Brain microvascular endothelial cell (primary cell): Measurements from ENCODE around the gene ANKDD1A.

Experiments used
- DNase-seq: peaks from one replicate; pipeline ENCODE4 v3.0.0-alpha.2; 2020
- H3K27ac ChIP-seq: fragments of 250-450 bp; sonication (Bioruptor Pico); 2 replicates; pipeline ENCODE4 v1.5.1; 2020; ENCODE audit warnings: mild to moderate bottlenecking, moderate library complexity
- H3K27me3 ChIP-seq: fragments of 250-450 bp; sonication (Bioruptor Pico); replicated peaks from 2 replicates; pipeline ENCODE4 v1.5.1; 2020; ENCODE audit warnings: mild to moderate bottlenecking
- H3K36me3 ChIP-seq: fragments of 250-450 bp; sonication (Bioruptor Pico); replicated peaks from 2 replicates; pipeline ENCODE4 v1.5.1; 2020; ENCODE audit warnings: mild to moderate bottlenecking
- H3K4me3 ChIP-seq: 2 replicates; pipeline ENCODE4 v1.5.1; 2011; ENCODE audit warnings: low read depth, mild to moderate bottlenecking, control low read depth, low read length, moderate library complexity
- in situ Hi-C: cut with HindIII; loops from 2 replicates; pipeline ENCODE4 v1.10.0; 2017; ENCODE audit warnings: low sequenced_read_pairs, low pct_ligation_motif_present
- TF ChIP-seq, protein P1 (sequence below): IDR thresholded peaks from 2 replicates; pipeline ENCODE4 v1.5.1; 2011; ENCODE audit warnings: low read depth, mild to moderate bottlenecking, moderate library complexity, low read length, control low read depth, inconsistent platforms; ENCODE audit errors: missing control alignments

Gene ANKDD1A

DNA sequence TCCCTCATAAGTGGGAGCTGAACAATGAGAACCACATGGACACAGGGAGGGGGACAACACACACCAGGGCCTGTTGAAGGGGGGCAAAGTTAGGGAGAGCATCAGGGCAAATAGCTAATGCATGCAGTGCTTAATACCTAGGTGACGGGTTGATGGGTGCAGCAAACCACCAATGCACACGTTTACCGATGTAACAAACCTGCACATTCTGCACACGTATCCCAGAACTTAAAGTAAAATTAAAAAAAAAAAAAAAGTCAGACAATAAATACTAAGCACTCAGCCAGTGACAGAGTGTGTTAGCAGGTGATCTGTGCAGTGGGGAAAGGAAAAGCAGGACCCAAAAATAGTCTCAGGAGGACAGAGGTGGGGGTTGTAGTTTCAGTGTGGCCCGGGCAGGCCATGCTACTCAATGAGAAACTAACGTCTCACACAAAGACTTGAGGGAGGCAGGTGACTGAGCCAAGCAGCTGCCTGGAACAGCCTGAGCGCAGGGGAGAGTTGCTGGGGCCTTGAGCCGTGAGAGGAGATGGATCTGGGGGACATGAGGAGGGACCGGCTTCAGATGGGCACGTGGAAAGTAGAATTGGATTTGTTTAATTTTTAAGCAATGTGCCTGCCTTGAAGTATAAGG, 18.4 kb downstream of the ANKDD1A start:
- Histone ChIP-seq H3K36me3 (no peaks in the 10 kb centered on the region), H3K27ac (no peak overlapping the region), H3K27me3 (no peaks in the 10 kb centered on the region), H3K4me3 (no peak overlapping the region)
- DNase-seq = no peak
- in situ Hi-C loops = no loop called here
- TF ChIP-seq, protein P1, sequence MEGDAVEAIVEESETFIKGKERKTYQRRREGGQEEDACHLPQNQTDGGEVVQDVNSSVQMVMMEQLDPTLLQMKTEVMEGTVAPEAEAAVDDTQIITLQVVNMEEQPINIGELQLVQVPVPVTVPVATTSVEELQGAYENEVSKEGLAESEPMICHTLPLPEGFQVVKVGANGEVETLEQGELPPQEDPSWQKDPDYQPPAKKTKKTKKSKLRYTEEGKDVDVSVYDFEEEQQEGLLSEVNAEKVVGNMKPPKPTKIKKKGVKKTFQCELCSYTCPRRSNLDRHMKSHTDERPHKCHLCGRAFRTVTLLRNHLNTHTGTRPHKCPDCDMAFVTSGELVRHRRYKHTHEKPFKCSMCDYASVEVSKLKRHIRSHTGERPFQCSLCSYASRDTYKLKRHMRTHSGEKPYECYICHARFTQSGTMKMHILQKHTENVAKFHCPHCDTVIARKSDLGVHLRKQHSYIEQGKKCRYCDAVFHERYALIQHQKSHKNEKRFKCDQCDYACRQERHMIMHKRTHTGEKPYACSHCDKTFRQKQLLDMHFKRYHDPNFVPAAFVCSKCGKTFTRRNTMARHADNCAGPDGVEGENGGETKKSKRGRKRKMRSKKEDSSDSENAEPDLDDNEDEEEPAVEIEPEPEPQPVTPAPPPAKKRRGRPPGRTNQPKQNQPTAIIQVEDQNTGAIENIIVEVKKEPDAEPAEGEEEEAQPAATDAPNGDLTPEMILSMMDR = no peak

DNA sequence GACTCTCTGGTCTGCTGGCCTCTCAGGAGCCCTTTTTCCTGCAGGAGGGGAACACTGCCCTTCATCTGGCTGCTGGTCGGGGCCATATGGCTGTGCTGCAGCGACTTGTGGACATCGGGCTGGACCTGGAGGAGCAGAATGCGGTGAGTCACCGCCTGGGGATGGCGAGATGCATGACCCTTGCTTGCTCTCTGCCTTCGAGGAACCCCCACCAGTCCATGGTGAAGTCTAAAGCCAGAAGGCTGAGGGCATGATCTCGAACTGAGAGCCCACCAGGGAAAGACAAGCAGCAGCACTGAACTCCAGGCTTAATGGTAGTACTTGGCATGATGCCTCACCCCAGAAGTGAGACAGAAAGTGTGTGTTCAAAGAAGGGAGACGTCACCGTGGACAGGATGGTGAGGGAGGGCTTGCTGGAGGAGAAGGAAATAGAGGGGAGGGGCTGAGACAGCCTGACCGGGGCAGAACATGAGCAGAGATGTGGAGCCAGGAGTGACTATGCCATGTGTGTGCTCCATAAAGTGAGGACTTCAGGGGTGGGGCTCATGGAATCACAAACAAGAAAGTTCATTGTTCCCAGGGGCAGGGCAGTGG, 19.2 kb downstream of the ANKDD1A start:
- TF ChIP-seq, protein P1 = no peak
- peak; percentile 62 for DNase-seq
- no peak overlapping the region for H3K27ac ChIP-seq
- no peaks in the 10 kb centered on the region for H3K36me3 ChIP-seq
- H3K4me3 ChIP-seq = no peak overlapping the region
- H3K27me3 ChIP-seq = no peaks in the 10 kb centered on the region
- in situ Hi-C loops = no loop called here

DNA sequence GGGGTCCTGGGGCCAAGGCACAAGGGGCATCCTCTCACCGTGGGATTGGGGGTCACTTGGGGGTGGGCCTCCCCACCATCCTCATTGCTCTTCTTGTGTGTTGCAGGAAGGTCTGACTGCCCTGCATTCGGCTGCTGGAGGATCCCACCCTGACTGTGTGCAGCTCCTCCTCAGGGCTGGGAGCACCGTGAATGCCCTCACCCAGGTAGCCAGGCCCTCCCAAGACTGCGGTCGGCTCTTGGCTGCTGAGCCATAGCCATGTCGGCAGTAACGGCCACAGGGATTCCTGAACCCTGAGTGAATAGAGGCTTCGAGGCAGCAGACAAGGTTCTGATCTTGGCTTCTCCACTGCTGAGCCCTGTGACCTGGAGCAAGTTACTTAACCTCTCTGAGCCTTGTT, 19.7 kb downstream of the ANKDD1A start:
- Histone ChIP-seq H3K27ac (no peak overlapping the region), H3K36me3 (no peaks in the 10 kb centered on the region), H3K27me3 (no peaks in the 10 kb centered on the region), H3K4me3 (no peak overlapping the region)
- TF ChIP-seq, protein P1 = no peak
- in situ Hi-C loops = no loop called here
- DNase-seq = no peak

DNA sequence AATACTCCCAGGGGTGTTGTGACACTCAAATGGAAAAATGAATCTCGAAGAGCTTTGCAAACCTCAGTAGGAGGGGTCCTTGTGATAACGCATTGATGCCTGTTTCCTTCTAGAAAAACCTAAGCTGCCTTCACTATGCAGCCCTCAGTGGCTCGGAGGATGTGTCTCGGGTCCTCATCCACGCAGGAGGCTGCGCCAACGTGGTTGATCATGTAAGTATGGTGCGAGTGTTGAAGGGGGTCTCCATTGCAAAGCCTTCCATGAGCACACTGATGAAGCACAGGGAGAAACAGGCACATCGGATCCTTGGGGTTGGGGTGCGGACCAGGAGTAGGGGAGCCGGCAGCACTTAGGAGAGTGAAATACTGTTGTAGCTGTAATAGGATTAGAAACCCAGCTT, 22.3 kb downstream of the ANKDD1A start:
- TF ChIP-seq, protein P1 = no peak
- Histone ChIP-seq H3K4me3 (no peak overlapping the region), H3K27ac (no peak overlapping the region), H3K36me3 (no peaks in the 10 kb centered on the region), H3K27me3 (no peaks in the 10 kb centered on the region)
- no peak for DNase-seq
- in situ Hi-C loops = no loop called here

DNA sequence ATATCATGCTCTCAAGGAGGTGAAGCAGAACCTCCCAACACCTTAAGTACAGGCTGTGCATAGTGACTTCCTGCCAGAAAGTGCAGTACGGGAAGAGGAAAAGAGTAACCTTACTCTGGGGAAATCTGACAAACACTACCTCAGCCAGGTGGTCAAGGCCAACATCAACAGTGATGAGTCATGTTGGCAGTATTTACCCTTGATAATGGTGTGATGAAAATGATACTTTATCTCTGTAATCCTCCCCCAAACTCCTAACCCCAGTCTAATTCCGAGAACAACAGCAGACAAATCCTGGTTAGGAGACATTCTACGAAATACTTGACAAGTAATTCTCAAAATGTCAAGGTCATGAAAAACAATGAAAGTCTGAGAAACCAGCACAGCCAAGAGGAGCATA, 26.5 kb downstream of the ANKDD1A start:
- H3K27me3 ChIP-seq = no peaks in the 10 kb centered on the region
- peak; percentile 43 for DNase-seq
- TF ChIP-seq, protein P1 = no peak
- in situ Hi-C loops = no loop called here
- H3K4me3 ChIP-seq = no peak overlapping the region
- no peaks in the 10 kb centered on the region for H3K36me3 ChIP-seq
- no peak overlapping the region for H3K27ac ChIP-seq

DNA sequence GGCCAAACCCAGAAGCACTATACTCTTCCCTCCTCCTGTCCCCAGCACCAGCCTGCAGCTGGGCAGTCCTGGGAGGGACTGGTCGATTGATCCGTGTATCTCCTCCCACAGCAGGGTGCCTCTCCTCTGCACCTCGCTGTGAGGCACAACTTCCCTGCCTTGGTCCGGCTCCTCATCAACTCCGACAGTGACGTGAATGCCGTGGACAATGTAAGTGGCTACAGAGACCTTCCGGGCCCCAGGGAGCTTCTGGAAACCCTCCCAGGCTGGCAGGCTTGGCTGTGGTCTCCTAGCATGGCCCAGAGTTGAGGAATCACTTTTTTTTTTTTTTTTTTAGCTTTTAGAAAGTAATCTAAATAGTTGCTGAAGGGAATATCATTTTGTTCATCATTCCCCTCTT, 30.7 kb downstream of the ANKDD1A start:
- no peak for DNase-seq
- no peak overlapping the region for H3K27ac ChIP-seq
- TF ChIP-seq, protein P1 = no peak
- no peak overlapping the region for H3K4me3 ChIP-seq
- H3K27me3 ChIP-seq = no peaks in the 10 kb centered on the region
- in situ Hi-C loops = no loop called here
- H3K36me3 ChIP-seq = no peaks in the 10 kb centered on the region
